ENCODE measurements around the gene FETUB.

- TF ChIP-seq CTCF (conservative IDR thresholded peaks at IDR 0.05; ENCODE audit: low read depth, low read length) = peak; percentile 91
- no peak for TF ChIP-seq POLR2A (IDR thresholded peaks at IDR 0.05; ENCODE audit: low read depth, low read length)
- no peak for TF ChIP-seq MAZ (IDR thresholded peaks at IDR 0.05; ENCODE audit: borderline replicate concordance, low read depth, low read length)
- TF ChIP-seq BHLHE40 (IDR thresholded peaks at IDR 0.05; ENCODE audit: low read depth, low read length) = peak; percentile 39; the same call in 1 of the 2 replicates
- peak; percentile 73 for TF ChIP-seq SMC3 (IDR thresholded peaks at IDR 0.05; ENCODE audit: low read depth, low read length)
- TF ChIP-seq RFX5 (IDR thresholded peaks at IDR 0.05; ENCODE audit: low read depth, low read length) = no peak
- peak; percentile 72 for TF ChIP-seq RAD21 (IDR thresholded peaks at IDR 0.05; ENCODE audit: low read length)
- TF ChIP-seq FOS (IDR thresholded peaks at IDR 0.05; ENCODE audit: low read depth, low read length) = no peak
- TF ChIP-seq CHD1 (IDR thresholded peaks at IDR 0.05; ENCODE audit: low read depth, low read length) = no peak
- peak; percentile 89 for TF ChIP-seq RCOR1 (IDR thresholded peaks at IDR 0.05; ENCODE audit: insufficient replicate concordance, low read length)
- TF ChIP-seq ELK1 (IDR thresholded peaks at IDR 0.05; ENCODE audit: borderline replicate concordance, low read depth, low read length) = no peak
- TF ChIP-seq MAFK (IDR thresholded peaks at IDR 0.05; ENCODE audit: low read depth, low read length) = no peak
- no peak for TF ChIP-seq CEBPB (IDR thresholded peaks at IDR 0.05; ENCODE audit: low read depth, low read length)
Measured at GRCh38 chr3:186614597-186615483, 25.4 kb upstream of the FETUB start.

Measured in IMR-90 (cell line).